PC-3 (cell line): Measurements from ENCODE around the gene GPX5. TPM values are rescaled to one million over a fixed set of nuclear protein-coding genes. Genes with fewer than 3 reads are reported as not detected.

Source experiments
- ATAC-seq: fragments of 200-7000 bp; cut with Tn5 transposase; 2 replicates; pipeline ENCODE4 v1.9.1; 2020; ENCODE audit warnings: mild to moderate bottlenecking, moderate library complexity
- Bru-seq: library from RNA; stranded (reverse); fragments of 400-500 nt; gene quantifications from one replicate; lab custom pipeline; 2021; lab: Mats Ljungman, UMichigan
- BruChase-seq, 2 experiments: library from RNA; stranded (reverse); fragments of 400-500 nt; gene quantifications; one replicate each; lab custom pipeline; 2021; lab: Mats Ljungman, UMichigan
- BruUV-seq: library from RNA; stranded (reverse); fragments of 400-500 nt; replicated peaks from 2 replicates; lab custom pipeline; 2021; lab: Mats Ljungman, UMichigan
- CTCF ChIA-PET: fragments of 300-600 bp; sonication (Branson Sonifier 250); formaldehyde crosslinking; loops from one replicate; lab custom pipeline; 2022; ENCODE audit warnings: antibody characterized with exemption; lab: Charles Lee
- POLR2A ChIA-PET: fragments of 300-600 bp; sonication (Branson Sonifier 250); formaldehyde crosslinking; loops from one replicate; lab custom pipeline; 2022; ENCODE audit warnings: antibody characterized with exemption; ENCODE audit not compliant: unreplicated experiment; lab: Charles Lee
- DNase-seq: peaks from one replicate; pipeline ENCODE4 v3.0.0-alpha.2; 2015
- H2AFZ ChIP-seq: fragments of 300-600 bp; sonication (generic); 2 replicates; pipeline ENCODE4 v1.6.0; 2016; ENCODE audit warnings: antibody characterized with exemption, low read length
- H3F3A ChIP-seq: fragments of 300-600 bp; sonication (generic); one replicate; pipeline ENCODE4 v1.6.0; 2017; ENCODE audit warnings: antibody characterized with exemption, low read length, control low read depth, mild to moderate bottlenecking; ENCODE audit not compliant: unreplicated experiment
- H3K27ac ChIP-seq: fragments of 300-600 bp; sonication (generic); 2 replicates; pipeline ENCODE4 v1.5.1; 2016; ENCODE audit warnings: mild to moderate bottlenecking, low read length
- H3K27me3 ChIP-seq: fragments of 300-600 bp; sonication (generic); 2 replicates; pipeline ENCODE4 v1.6.1; 2016; ENCODE audit warnings: low read length, mixed read lengths
- H3K36me3 ChIP-seq: fragments of 300-600 bp; sonication (generic); 2 replicates; pipeline ENCODE4 v1.6.1; 2016; ENCODE audit warnings: low read depth, mixed run types, low read length, mixed read lengths
- H3K4me1 ChIP-seq: fragments of 300-600 bp; sonication (generic); 2 replicates; pipeline ENCODE4 v1.5.1; 2016; ENCODE audit warnings: low read length; ENCODE audit not compliant: insufficient read depth
- H3K4me2 ChIP-seq: fragments of 300-600 bp; sonication (generic); 2 replicates; pipeline ENCODE4 v1.6.0; 2016; ENCODE audit warnings: low read length
- H3K4me3 ChIP-seq: fragments of 300-600 bp; sonication (generic); 2 replicates; pipeline ENCODE4 v1.5.1; 2016; ENCODE audit warnings: mild to moderate bottlenecking, low read length, mixed read lengths
- H3K79me2 ChIP-seq: fragments of 300-600 bp; sonication (generic); 2 replicates; pipeline ENCODE4 v1.6.1; 2017; ENCODE audit warnings: low read length, mixed read lengths
- H3K9ac ChIP-seq: fragments of 300-600 bp; sonication (generic); 2 replicates; pipeline ENCODE4 v1.6.0; 2016; ENCODE audit warnings: mild to moderate bottlenecking, low read length
- H3K9me2 ChIP-seq: fragments of 300-600 bp; sonication (generic); replicated peaks from 2 replicates; pipeline ENCODE4 v1.6.1; 2016; ENCODE audit warnings: mixed run types, low read length, mixed read lengths
- H3K9me3 ChIP-seq: fragments of 300-600 bp; sonication (generic); 2 replicates; pipeline ENCODE4 v1.6.1; 2016; ENCODE audit warnings: low read length, mixed read lengths
- H4K20me1 ChIP-seq: fragments of 300-600 bp; sonication (generic); 2 replicates; pipeline ENCODE4 v1.6.1; 2016; ENCODE audit warnings: low read length, mixed read lengths
- CTCF ChIP-seq: fragments of 300-600 bp; sonication (generic); conservative IDR thresholded peaks from 2 replicates; pipeline ENCODE4 v1.5.1; 2017; ENCODE audit warnings: antibody characterized with exemption, low read depth, mild to moderate bottlenecking, low read length
- EZH2 ChIP-seq: fragments of 300-600 bp; sonication (generic); IDR thresholded peaks from one replicate; pipeline ENCODE4 v1.6.1; 2017; ENCODE audit warnings: antibody characterized with exemption, mild to moderate bottlenecking, low read length; ENCODE audit not compliant: unreplicated experiment
- EZH2phosphoT487 ChIP-seq: fragments of 300-600 bp; sonication (generic); IDR thresholded peaks from 2 replicates; pipeline ENCODE4 v1.6.1; 2018; ENCODE audit warnings: mild to moderate bottlenecking, antibody characterized with exemption, low read length, borderline replicate concordance
- intact Hi-C: fragments of 100-400 bp; cut with micrococcal nuclease; formaldehyde crosslinking; loops from 2 replicates; pipeline ENCODE4 v1.9.0; 2023
- long read RNA-seq: library from polyadenylated mRNA; unstranded; transcript quantifications from one replicate; pipeline ENCODE4 v2.0.0, GENCODE V29; 2021; ENCODE audit not compliant: unreplicated experiment
- total RNA-seq: library from RNA; depleted of rRNA; stranded (reverse); fragments of >200 nt; gene quantifications from 2 replicates; pipeline ENCODE4 v1.2.3, GENCODE V29; 2014; rRNA removed

GPX5 gene
- not detected in 2 replicates for total RNA-seq
- not detected for Bru-seq, nascent RNA
- not detected for BruChase-seq, experiment 1, labeled RNA remaining after a 6-hour chase
- BruChase-seq, experiment 2, labeled RNA remaining after a 2-hour chase = not detected
- long read RNA-seq = 0 reads

- no peaks in the 10 kb centered on the region for H3K79me2 ChIP-seq
- ChIA-PET CTCF (no interaction called here), POLR2A (no interaction called here)
- no peaks in the 10 kb centered on the region for H3K9me2 ChIP-seq
- H2AFZ ChIP-seq = no peak within 1 kb of the TSS
- peaks cover 54% of the 10 kb centered on the region for H3K27me3 ChIP-seq
- no peak within 1 kb of the TSS for H3K27ac ChIP-seq
- H3F3A ChIP-seq = no peaks in the 10 kb centered on the region
- intact Hi-C loops = no loop called here
- DNase-seq (no peak), ATAC-seq (no peak)
- no peak within 1 kb of the TSS for H3K4me2 ChIP-seq
- no peaks in the 10 kb centered on the region for H3K4me1 ChIP-seq
- no peak within 1 kb of the TSS for H3K4me3 ChIP-seq
- no peaks in the 10 kb centered on the region for H3K9me3 ChIP-seq
- no peaks in the 10 kb centered on the region for H4K20me1 ChIP-seq
- no TSS peak for BruUV-seq
- H3K36me3 ChIP-seq = no peaks in the 10 kb centered on the region
- TF ChIP-seq EZH2phosphoT487 (no peak), EZH2 (no peak), CTCF (no peak)
- H3K9ac ChIP-seq = no peak within 1 kb of the TSS
Measured at GRCh38 chr6:28525496-28526039, at the start of gene GPX5. Gene GPX5, plus strand, starts transcription at chr6:28525881. Its CDS starts 133 bp downstream, at chr6:28526014.

GRCh38 chr6:28478518-28478917 lies 47.2 kb upstream of the GPX5 start:
- H4K20me1 ChIP-seq = no peaks in the 10 kb centered on the region
- 0 out of 2 replicates have a peak, but pooled peaks cover 6% of the 10 kb centered on the region for H3K4me1 ChIP-seq
- H3K36me3 ChIP-seq = no peaks in the 10 kb centered on the region
- TF ChIP-seq CTCF = no peak
- TF ChIP-seq EZH2phosphoT487 = no peak
- no peak for TF ChIP-seq EZH2
- intact Hi-C loops = no loop called here
- BruUV-seq = no TSS peak
- DNase-seq = no peak
- H3F3A ChIP-seq = no peaks in the 10 kb centered on the region
- H2AFZ ChIP-seq = no peak overlapping the region
- H3K4me3 ChIP-seq = no peak overlapping the region
- peaks cover 65% of the 10 kb centered on the region for H3K27me3 ChIP-seq
- no peak overlapping the region for H3K4me2 ChIP-seq
- no peak overlapping the region for H3K9ac ChIP-seq
- POLR2A ChIA-PET = no interaction called here
- H3K9me3 ChIP-seq = no peaks in the 10 kb centered on the region
- H3K9me2 ChIP-seq = no peaks in the 10 kb centered on the region
- no peak overlapping the region for H3K27ac ChIP-seq
- H3K79me2 ChIP-seq = no peaks in the 10 kb centered on the region
- ATAC-seq = no peak
- CTCF ChIA-PET = no interaction called here

- no peak for ATAC-seq
- no TSS peak for BruUV-seq
- H3F3A ChIP-seq = no peaks in the 10 kb centered on the region
- TF ChIP-seq EZH2phosphoT487 = no peak
- no peak for TF ChIP-seq EZH2
- TF ChIP-seq CTCF = no peak
- no peak overlapping the region for H3K9ac ChIP-seq
- H3K27ac ChIP-seq = no peak overlapping the region
- H4K20me1 ChIP-seq = no peaks in the 10 kb centered on the region
- ChIA-PET POLR2A (no interaction called here), CTCF (no interaction called here)
- no peaks in the 10 kb centered on the region for H3K4me1 ChIP-seq
- no peaks in the 10 kb centered on the region for H3K36me3 ChIP-seq
- no peak for DNase-seq
- H3K4me2 ChIP-seq = no peak overlapping the region
- H3K79me2 ChIP-seq = no peaks in the 10 kb centered on the region
- intact Hi-C loops = no loop called here
- no peaks in the 10 kb centered on the region for H3K9me2 ChIP-seq
- H3K9me3 ChIP-seq = no peaks in the 10 kb centered on the region
- no peak overlapping the region for H3K4me3 ChIP-seq
- H3K27me3 ChIP-seq = peaks cover 65% of the 10 kb centered on the region
- no peak overlapping the region for H2AFZ ChIP-seq
Measured at GRCh38 chr6:28480253-28480932, 45.3 kb upstream of the GPX5 start.
